ENCODE measurements around the gene EMC1.
"Not testable (repeated sequence)": the region's sequence is repeated elsewhere in the genome, so short reads cannot be mapped to it uniquely, and the experiment has no call there.

The EMC1 gene

GRCh38 chr1:19260211-19261138 is 9.2 kb upstream of the EMC1 start:
- no peak for DNase-seq (ENCODE audit: low spot score)

GRCh38 chr1:19258353-19258752 is 7.0 kb upstream of the EMC1 start:
- no peak for DNase-seq (ENCODE audit: low spot score)

GRCh38 chr1:19257178-19257914 is 6.0 kb upstream of the EMC1 start:
- no peak for DNase-seq (ENCODE audit: low spot score)

GRCh38 chr1:19256301-19256700 is 5.0 kb upstream of the EMC1 start:
- not testable (repeated sequence) for DNase-seq (ENCODE audit: low spot score)

- DNase-seq (ENCODE audit: low spot score), result no peak
Measured at GRCh38 chr1:19255288-19255687, 4.0 kb upstream of the EMC1 start.

GRCh38 chr1:19254416-19254815 is 3.1 kb upstream of the EMC1 start:
- DNase-seq (ENCODE audit: low spot score), result no peak

- DNase-seq (ENCODE audit: low spot score), result no peak
Measured at GRCh38 chr1:19250629-19251304, 557 bp downstream of the EMC1 start.

GRCh38 chr1:19240673-19241538 is 10.4 kb downstream of the EMC1 start:
- peak; percentile 88 for DNase-seq (ENCODE audit: low spot score)

GRCh38 chr1:19239876-19240275 is 11.4 kb downstream of the EMC1 start:
- DNase-seq (ENCODE audit: low spot score), result no peak

GRCh38 chr1:19234224-19234623 is 17.1 kb downstream of the EMC1 start:
- DNase-seq (ENCODE audit: low spot score), result no peak

- DNase-seq (ENCODE audit: low spot score), result no peak
Measured at GRCh38 chr1:19232524-19232846, 18.8 kb downstream of the EMC1 start.

GRCh38 chr1:19231736-19232523 is 19.4 kb downstream of the EMC1 start:
- DNase-seq (ENCODE audit: low spot score), result not testable (repeated sequence)

- no peak for DNase-seq (ENCODE audit: low spot score)
Measured at GRCh38 chr1:19229828-19230325, 21.4 kb downstream of the EMC1 start.

GRCh38 chr1:19229229-19229628 is 22.1 kb downstream of the EMC1 start:
- DNase-seq (ENCODE audit: low spot score), result no peak

GRCh38 chr1:19222979-19223824 is 28.1 kb downstream of the EMC1 start:
- DNase-seq (ENCODE audit: low spot score), result no peak

- DNase-seq (ENCODE audit: low spot score), result no peak
Measured at GRCh38 chr1:19222573-19222972, 28.8 kb downstream of the EMC1 start.

- DNase-seq (ENCODE audit: low spot score), result no peak
Measured at GRCh38 chr1:19220991-19221390, 30.3 kb downstream of the EMC1 start.

GRCh38 chr1:19220080-19220846 is 31.1 kb downstream of the EMC1 start:
- no peak for DNase-seq (ENCODE audit: low spot score)

GRCh38 chr1:19219451-19219850 is 31.9 kb downstream of the EMC1 start:
- DNase-seq (ENCODE audit: low spot score), result no peak

All from COLO829 (cell line).